RWPE2 (cell line): Measurements from ENCODE around the gene RNF10.
"Not testable (repeated sequence)": the region's sequence is repeated elsewhere in the genome, so short reads cannot be mapped to it uniquely, and the experiment has no call there.

ENCODE experiments used
- ATAC-seq: fragments of 200-7000 bp; cut with Tn5 transposase; 3 replicates; pipeline ENCODE4 v1.9.1; 2021; ENCODE audit warnings: low read depth
- DNase-seq: peaks from one replicate; pipeline ENCODE4 v3.0.0-alpha.2; 2020; ENCODE audit warnings: low spot score
- H3K27ac ChIP-seq: fragments of 450-650 bp; 2 replicates; pipeline ENCODE4 v1.5.1; 2017; ENCODE audit warnings: mild to moderate bottlenecking; ENCODE audit not compliant: poor library complexity, severe bottlenecking
- H3K27me3 ChIP-seq: fragments of 250-450 bp; sonication (Bioruptor Pico); 2 replicates; pipeline ENCODE4 v1.5.1; 2021; ENCODE audit warnings: mild to moderate bottlenecking, moderate library complexity; ENCODE audit not compliant: insufficient read depth, poor library complexity, severe bottlenecking
- H3K36me3 ChIP-seq: fragments of 250-450 bp; sonication (Bioruptor Pico); 2 replicates; pipeline ENCODE4 v1.5.1; 2020; ENCODE audit warnings: low read depth, mild to moderate bottlenecking, moderate library complexity
- H3K4me1 ChIP-seq: fragments of 250-450 bp; sonication (Bioruptor Pico); 2 replicates; pipeline ENCODE4 v1.5.1; 2021; ENCODE audit warnings: mild to moderate bottlenecking, moderate library complexity; ENCODE audit not compliant: insufficient read depth, poor library complexity, severe bottlenecking
- H3K4me3 ChIP-seq: fragments of 250-450 bp; sonication (Bioruptor Pico); 2 replicates; pipeline ENCODE4 v1.5.1; 2021; ENCODE audit warnings: mild to moderate bottlenecking, moderate library complexity; ENCODE audit not compliant: severe bottlenecking
- H3K9me3 ChIP-seq: fragments of 250-450 bp; sonication (Bioruptor Pico); 2 replicates; pipeline ENCODE4 v1.5.1; 2021; ENCODE audit warnings: mild to moderate bottlenecking, moderate library complexity; ENCODE audit not compliant: severe bottlenecking
- CTCF ChIP-seq: fragments of 450-650 bp; IDR thresholded peaks from one replicate; pipeline ENCODE4 v1.5.1; 2017; ENCODE audit warnings: mild to moderate bottlenecking, moderate library complexity; ENCODE audit not compliant: poor library complexity, severe bottlenecking

RNF10 gene

GRCh38 chr12:120522568-120522967 lies 11.6 kb upstream of the RNF10 start:
- H3K36me3 ChIP-seq: peaks cover 12% of the 10 kb centered on the region; the same call in 1 of the 2 replicates
- H3K27ac ChIP-seq: no peak overlapping the region

GRCh38 chr12:120528861-120529525 lies 5.2 kb upstream of the RNF10 start, which contains the start of gene COQ5:
Gene COQ5, minus strand, starts transcription at chr12:120529158. Its CDS starts 17 bp downstream, at chr12:120529141.
- Histone ChIP-seq H3K36me3 (peaks cover 6% of the 10 kb centered on the region; the same call in 1 of the 2 replicates), H3K27ac (peak within 1 kb of the TSS; percentile 75), H3K4me3 (peak within 1 kb of the TSS; percentile 81), H3K9me3 (no peaks in the 10 kb centered on the region), H3K4me1 (peaks cover 13% of the 10 kb centered on the region), H3K27me3 (no peaks in the 10 kb centered on the region)
- TF ChIP-seq CTCF: no peak
- peak; percentile 83 for DNase-seq
- ATAC-seq: peak; percentile 67

More at GRCh38 chr12:120522568-120522967, 11.6 kb upstream of the RNF10 start:
- Histone ChIP-seq H3K4me1 (peaks cover 13% of the 10 kb centered on the region), H3K27me3 (no peaks in the 10 kb centered on the region), H3K4me3 (no peak overlapping the region), H3K9me3 (no peaks in the 10 kb centered on the region)
- no peak for TF ChIP-seq CTCF
- no peak for ATAC-seq
- no peak for DNase-seq

GRCh38 chr12:120529641-120530417 lies 4.3 kb upstream of the RNF10 start:
- no peaks in the 10 kb centered on the region for H3K27me3 ChIP-seq
- peaks cover 13% of the 10 kb centered on the region for H3K4me1 ChIP-seq
- DNase-seq (no peak), ATAC-seq (peak; percentile 31)
- peaks cover 6% of the 10 kb centered on the region; the same call in 1 of the 2 replicates for H3K36me3 ChIP-seq
- H3K4me3 ChIP-seq: peak overlapping the region; percentile 81
- peak overlapping the region; percentile 75 for H3K27ac ChIP-seq
- peak; percentile 27 for TF ChIP-seq CTCF
- H3K9me3 ChIP-seq: no peaks in the 10 kb centered on the region

GRCh38 chr12:120530418-120530761 lies 3.8 kb upstream of the RNF10 start:
- H3K27me3 ChIP-seq, ATAC-seq: not testable (repeated sequence)
- H3K27ac ChIP-seq: peak overlapping the region; percentile 75

GRCh38 chr12:120532701-120533238 lies 1.4 kb upstream of the RNF10 start:
- Histone ChIP-seq H3K9me3 (no peaks in the 10 kb centered on the region), H3K27me3 (no peaks in the 10 kb centered on the region), H3K27ac (no peak overlapping the region), H3K36me3 (peaks cover 25% of the 10 kb centered on the region), H3K4me1 (peaks cover 18% of the 10 kb centered on the region), H3K4me3 (no peak overlapping the region)
- DNase-seq (no peak), ATAC-seq (no peak)
- TF ChIP-seq CTCF: no peak

More at GRCh38 chr12:120530418-120530761, 3.8 kb upstream of the RNF10 start:
- DNase-seq, H3K36me3 ChIP-seq, H3K9me3 ChIP-seq: not testable (repeated sequence)
- Histone ChIP-seq H3K4me3 (peak overlapping the region; percentile 81), H3K4me1 (peaks cover 14% of the 10 kb centered on the region)
